Measurements from ENCODE around the gene CYP2A6.

The CYP2A6 gene

GRCh38 chr19:40803170-40803856 lies 46.9 kb downstream of the CYP2A6 start:
- H3K4me3 ChIP-seq (ENCODE audit: low read length): peak overlapping the region; percentile 3
- H3K9me3 ChIP-seq (ENCODE audit: control insufficient read depth, low read length): no peaks in the 10 kb centered on the region
- H3K36me3 ChIP-seq (ENCODE audit: control insufficient read depth, insufficient read depth, low read length): peaks cover 14% of the 10 kb centered on the region
- H3K27me3 ChIP-seq (ENCODE audit: control insufficient read depth, insufficient read depth, low read length): no peaks in the 10 kb centered on the region
- H3K9ac ChIP-seq (ENCODE audit: low read length): peak overlapping the region; percentile 42
- peaks cover 75% of the 10 kb centered on the region for H3K4me1 ChIP-seq (ENCODE audit: control insufficient read depth, insufficient read depth, low read length)

GRCh38 chr19:40802300-40803169 lies 47.7 kb downstream of the CYP2A6 start:
- H3K36me3 ChIP-seq (ENCODE audit: control insufficient read depth, insufficient read depth, low read length): peaks cover 6% of the 10 kb centered on the region
- peak overlapping the region; percentile 42 for H3K9ac ChIP-seq (ENCODE audit: low read length)
- H3K27me3 ChIP-seq (ENCODE audit: control insufficient read depth, insufficient read depth, low read length): no peaks in the 10 kb centered on the region
- no peaks in the 10 kb centered on the region for H3K9me3 ChIP-seq (ENCODE audit: control insufficient read depth, low read length)
- peak overlapping the region; percentile 3 for H3K4me3 ChIP-seq (ENCODE audit: low read length)
- H3K4me1 ChIP-seq (ENCODE audit: control insufficient read depth, insufficient read depth, low read length): peaks cover 81% of the 10 kb centered on the region

- Histone ChIP-seq H3K4me1 (ENCODE audit: control insufficient read depth, insufficient read depth, low read length) (peaks cover 74% of the 10 kb centered on the region), H3K9me3 (ENCODE audit: control insufficient read depth, low read length) (no peaks in the 10 kb centered on the region), H3K4me3 (ENCODE audit: low read length) (no peak overlapping the region), H3K27me3 (ENCODE audit: control insufficient read depth, insufficient read depth, low read length) (no peaks in the 10 kb centered on the region), H3K36me3 (ENCODE audit: control insufficient read depth, insufficient read depth, low read length) (no peaks in the 10 kb centered on the region), H3K9ac (ENCODE audit: low read length) (peak overlapping the region; percentile 42)
Measured at GRCh38 chr19:40801426-40802299, 48.6 kb downstream of the CYP2A6 start.

- Histone ChIP-seq H3K9ac (ENCODE audit: low read length) (no peak overlapping the region), H3K4me1 (ENCODE audit: control insufficient read depth, insufficient read depth, low read length) (peaks cover 68% of the 10 kb centered on the region), H3K27me3 (ENCODE audit: control insufficient read depth, insufficient read depth, low read length) (no peaks in the 10 kb centered on the region), H3K36me3 (ENCODE audit: control insufficient read depth, insufficient read depth, low read length) (no peaks in the 10 kb centered on the region), H3K9me3 (ENCODE audit: control insufficient read depth, low read length) (no peaks in the 10 kb centered on the region), H3K4me3 (ENCODE audit: low read length) (no peak overlapping the region)
Measured at GRCh38 chr19:40800997-40801377, 49.3 kb downstream of the CYP2A6 start.

GRCh38 chr19:40800339-40800996 lies 49.8 kb downstream of the CYP2A6 start:
- Histone ChIP-seq H3K27me3 (ENCODE audit: control insufficient read depth, insufficient read depth, low read length) (no peaks in the 10 kb centered on the region), H3K4me1 (ENCODE audit: control insufficient read depth, insufficient read depth, low read length) (peaks cover 62% of the 10 kb centered on the region), H3K9me3 (ENCODE audit: control insufficient read depth, low read length) (no peaks in the 10 kb centered on the region), H3K9ac (ENCODE audit: low read length) (peak overlapping the region; percentile 79), H3K36me3 (ENCODE audit: control insufficient read depth, insufficient read depth, low read length) (no peaks in the 10 kb centered on the region), H3K4me3 (ENCODE audit: low read length) (peak overlapping the region; percentile 56)

- H3K9ac ChIP-seq (ENCODE audit: low read length): peak overlapping the region; percentile 79
- H3K27me3 ChIP-seq (ENCODE audit: control insufficient read depth, insufficient read depth, low read length): no peaks in the 10 kb centered on the region
- peaks cover 55% of the 10 kb centered on the region for H3K4me1 ChIP-seq (ENCODE audit: control insufficient read depth, insufficient read depth, low read length)
- H3K9me3 ChIP-seq (ENCODE audit: control insufficient read depth, low read length): no peaks in the 10 kb centered on the region
- H3K4me3 ChIP-seq (ENCODE audit: low read length): peak overlapping the region; percentile 56
- H3K36me3 ChIP-seq (ENCODE audit: control insufficient read depth, insufficient read depth, low read length): no peaks in the 10 kb centered on the region
Measured at GRCh38 chr19:40799558-40800338, 50.5 kb downstream of the CYP2A6 start.

- peak within 1 kb of the TSS; percentile 79 for H3K9ac ChIP-seq (ENCODE audit: low read length)
- no peaks in the 10 kb centered on the region for H3K27me3 ChIP-seq (ENCODE audit: control insufficient read depth, insufficient read depth, low read length)
- peak within 1 kb of the TSS; percentile 56 for H3K4me3 ChIP-seq (ENCODE audit: low read length)
- no peaks in the 10 kb centered on the region for H3K9me3 ChIP-seq (ENCODE audit: control insufficient read depth, low read length)
- peaks cover 47% of the 10 kb centered on the region for H3K4me1 ChIP-seq (ENCODE audit: control insufficient read depth, insufficient read depth, low read length)
- no peaks in the 10 kb centered on the region for H3K36me3 ChIP-seq (ENCODE audit: control insufficient read depth, insufficient read depth, low read length)
Measured at GRCh38 chr19:40798683-40799557, 51.3 kb downstream of the CYP2A6 start, which contains the start of gene EGLN2. TSS of gene EGLN2 (plus strand) at chr19:40799191. CDS start at chr19:40800573, 1,382 bp downstream.

GRCh38 chr19:40797963-40798682 lies 52.1 kb downstream of the CYP2A6 start:
- Histone ChIP-seq H3K27me3 (ENCODE audit: control insufficient read depth, insufficient read depth, low read length) (no peaks in the 10 kb centered on the region), H3K4me3 (ENCODE audit: low read length) (peak overlapping the region; percentile 11), H3K4me1 (ENCODE audit: control insufficient read depth, insufficient read depth, low read length) (peaks cover 40% of the 10 kb centered on the region), H3K9ac (ENCODE audit: low read length) (peak overlapping the region; percentile 49), H3K9me3 (ENCODE audit: control insufficient read depth, low read length) (no peaks in the 10 kb centered on the region), H3K36me3 (ENCODE audit: control insufficient read depth, insufficient read depth, low read length) (no peaks in the 10 kb centered on the region)

GRCh38 chr19:40797166-40797962 lies 52.9 kb downstream of the CYP2A6 start:
- H3K9ac ChIP-seq (ENCODE audit: low read length): peak overlapping the region; percentile 49
- H3K4me1 ChIP-seq (ENCODE audit: control insufficient read depth, insufficient read depth, low read length): peaks cover 38% of the 10 kb centered on the region

More at GRCh38 chr19:40797166-40797962, 52.9 kb downstream of the CYP2A6 start:
- no peaks in the 10 kb centered on the region for H3K36me3 ChIP-seq (ENCODE audit: control insufficient read depth, insufficient read depth, low read length)
- H3K4me3 ChIP-seq (ENCODE audit: low read length): no peak overlapping the region
- no peaks in the 10 kb centered on the region for H3K9me3 ChIP-seq (ENCODE audit: control insufficient read depth, low read length)
- no peaks in the 10 kb centered on the region for H3K27me3 ChIP-seq (ENCODE audit: control insufficient read depth, insufficient read depth, low read length)
